GM12878 (cell line): ENCODE measurements around the gene MAP3K4. TPM values are rescaled to one million over a fixed set of nuclear protein-coding genes. Genes with fewer than 3 reads are reported as not detected.

ENCODE experiments used
- ATAC-seq: fragments of 200-7000 bp; cut with Tn5 transposase; 3 replicates; pipeline ENCODE4 v1.9.1; 2020; ENCODE audit warnings: mild to moderate bottlenecking, moderate library complexity
- BruUV-seq: library from RNA; stranded (reverse); fragments of 400-500 nt; replicated peaks from 2 replicates; lab custom pipeline; 2021; lab: Mats Ljungman, UMichigan
- CTCF ChIA-PET: fragments of 300-600 bp; sonication (Branson Sonifier 250); formaldehyde crosslinking; extraction: SDS; loops from one replicate; lab custom pipeline; 2021; ENCODE audit warnings: inconsistent platforms; lab: Yijun Ruan, JAX
- POLR2A ChIA-PET: fragments of 350-600 bp; formaldehyde crosslinking; extraction: SDS; loops from one replicate; lab custom pipeline; 2021; ENCODE audit warnings: inconsistent platforms; lab: Charles Lee
- RAD21 ChIA-PET: fragments of 300-600 bp; sonication (Branson Sonifier 250); formaldehyde crosslinking; loops from one replicate; lab custom pipeline; 2023; ENCODE audit warnings: antibody characterized with exemption; ENCODE audit not compliant: unreplicated experiment; lab: Charles Lee
- SMC1A ChIA-PET: fragments of 300-600 bp; sonication (Branson Sonifier 250); formaldehyde crosslinking; loops from one replicate; lab custom pipeline; 2023; ENCODE audit not compliant: unreplicated experiment, uncharacterized antibody; lab: Charles Lee
- DNase-seq: peaks from one replicate; pipeline ENCODE4 v3.0.0-alpha.2; 2011; ENCODE audit warnings: low read depth, low spot score
- FAIRE-seq: peaks from 3 replicates; lab custom pipeline; 2011; peaks lifted over from hg19 to GRCh38; lab: Jason Lieb, UNC
- H2AFZ ChIP-seq: 2 replicates; pipeline ENCODE4 v1.6.0; 2011; ENCODE audit warnings: low read depth, low read length, control low read depth; ENCODE audit not compliant: control insufficient read depth
- H3K27ac ChIP-seq: 2 replicates; pipeline ENCODE4 v1.5.1; 2011; ENCODE audit warnings: control low read depth; ENCODE audit not compliant: control insufficient read depth, insufficient read depth
- H3K27me3 ChIP-seq, 2 experiments: replicated peaks in 1 of 2; 2 replicates each; pipeline versions ENCODE4 v1.6.0 to v1.6.1; 2011; ENCODE audit warnings: low read length in 1 of 2; ENCODE audit not compliant: control insufficient read depth in 2 of 2, insufficient read depth in 2 of 2
- H3K36me3 ChIP-seq, 2 experiments: 2 replicates each; pipeline ENCODE4 v1.5.1; 2011; ENCODE audit warnings: low read length in 1 of 2; ENCODE audit not compliant: control insufficient read depth in 2 of 2, insufficient read depth in 2 of 2
- H3K4me1 ChIP-seq: 2 replicates; pipeline ENCODE4 v1.6.1; 2011; ENCODE audit warnings: mild to moderate bottlenecking, low read length, moderate library complexity, mixed read lengths; ENCODE audit not compliant: control insufficient read depth, insufficient read depth
- H3K4me2 ChIP-seq: 2 replicates; pipeline ENCODE4 v1.6.0; 2011; ENCODE audit warnings: control low read depth; ENCODE audit not compliant: control insufficient read depth, insufficient read depth
- H3K4me3 ChIP-seq: fragments of 200-600 bp; sonication (generic); 2 replicates; pipeline ENCODE4 v1.5.1; 2016
- H3K79me2 ChIP-seq: 2 replicates; pipeline ENCODE4 v1.6.0; 2011; ENCODE audit warnings: low read length; ENCODE audit not compliant: control insufficient read depth, insufficient read depth
- H3K9ac ChIP-seq: 2 replicates; pipeline ENCODE4 v1.8.0; 2011; ENCODE audit warnings: low read length, control low read depth, mixed read lengths; ENCODE audit not compliant: control insufficient read depth, insufficient read depth
- H3K9me3 ChIP-seq: replicated peaks from 3 replicates; pipeline ENCODE4 v1.5.1; 2011; ENCODE audit warnings: mild to moderate bottlenecking, low read length; ENCODE audit not compliant: control insufficient read depth, insufficient read depth
- H4K20me1 ChIP-seq: 2 replicates; pipeline ENCODE4 v1.6.0; 2011; ENCODE audit not compliant: control insufficient read depth, insufficient read depth
- IKZF1 ChIP-seq: fragments of 450-650 bp; conservative IDR thresholded peaks from 2 replicates; pipeline ENCODE4 v1.6.1; 2017; ENCODE audit warnings: antibody characterized with exemption, mild to moderate bottlenecking
- LARP7 ChIP-seq: fragments of 450-650 bp; IDR thresholded peaks from 2 replicates; pipeline ENCODE4 v1.6.1; 2017; ENCODE audit warnings: mild to moderate bottlenecking
- NFYB ChIP-seq: IDR thresholded peaks from 2 replicates; pipeline ENCODE4 v1.6.1; 2011; ENCODE audit warnings: low read depth, mild to moderate bottlenecking, low read length, improper control_type of control experiment, moderate library complexity; ENCODE audit not compliant: insufficient read depth
- SIX5 ChIP-seq: IDR thresholded peaks from 2 replicates; pipeline ENCODE4 v1.6.1; 2011; ENCODE audit warnings: mild to moderate bottlenecking, low read depth, low read length, moderate library complexity; ENCODE audit not compliant: severe bottlenecking
- STAT1 ChIP-seq: fragments of 450-650 bp; conservative IDR thresholded peaks from 2 replicates; pipeline ENCODE4 v1.6.1; 2014; ENCODE audit warnings: antibody characterized with exemption, mild to moderate bottlenecking
- SUPT20H ChIP-seq: IDR thresholded peaks from 2 replicates; pipeline ENCODE4 v1.6.1; 2011; ENCODE audit warnings: low read depth, mild to moderate bottlenecking, low read length, moderate library complexity, borderline replicate concordance; ENCODE audit not compliant: control insufficient read depth
- YBX1 ChIP-seq: fragments of 450-650 bp; IDR thresholded peaks from 2 replicates; pipeline ENCODE4 v1.6.1; 2016; ENCODE audit warnings: antibody characterized with exemption
- YY1 ChIP-seq: IDR thresholded peaks from 2 replicates; pipeline ENCODE4 v1.6.1; 2011; ENCODE audit warnings: low read depth, mild to moderate bottlenecking, low read length
- ZBTB40 ChIP-seq: fragments of 450-650 bp; IDR thresholded peaks from 2 replicates; pipeline ENCODE4 v1.6.1; 2016; ENCODE audit warnings: mild to moderate bottlenecking, moderate library complexity, borderline replicate concordance
- ZNF24 ChIP-seq: fragments of 450-650 bp; IDR thresholded peaks from 2 replicates; pipeline ENCODE4 v1.6.1; 2017; ENCODE audit warnings: antibody characterized with exemption, mild to moderate bottlenecking
- ZNF384 ChIP-seq: IDR thresholded peaks from 2 replicates; pipeline ENCODE4 v1.6.1; 2012; ENCODE audit warnings: low read depth, mild to moderate bottlenecking, low read length, improper control_type of control experiment, borderline replicate concordance
- ZZZ3 ChIP-seq: IDR thresholded peaks from 2 replicates; pipeline ENCODE4 v1.6.1; 2011; ENCODE audit warnings: low read depth; ENCODE audit not compliant: control insufficient read depth, insufficient read length
- WGBS: methylation state at CpG from one replicate; pipeline ENCODE4 v1.1.6; 2016; ENCODE audit warnings: low lambda C conversion rate; ENCODE audit not compliant: insufficient replicate concordance, insufficient coverage; ENCODE audit errors: missing lambda C conversion rate; 5-methylcytosine and 5-hydroxymethylcytosine counted together
- in situ Hi-C: fragments of 300-500 bp; cut with MboI; formaldehyde crosslinking; loops from 9 replicates; pipeline ENCODE4 v1.14.3; 2018; ENCODE audit warnings: mixed read lengths
- intact Hi-C: fragments of 100-400 bp; cut with micrococcal nuclease; formaldehyde crosslinking; loops from one replicate; pipeline ENCODE4 v1.14.2; 2022; ENCODE audit not compliant: unreplicated experiment
- polyA plus RNA-seq, 11 experiments: library from polyadenylated mRNA; depleted of rRNA in 4 of 11; unstranded in 6 of 11; stranded (reverse) in 5 of 11; fragments of >200 nt; fragmentation: Nextera tagmentation in 4 of 11; fragmentation: Illumina TruSeq in 1 of 11; extraction: Ambion mirVana in 4 of 11; extraction: Trizol in 1 of 11; gene quantifications; 1 replicate in 1 of 11; 2 replicates in 10 of 11; pipeline versions ENCODE4 v1.2.1 to v1.2.3, GENCODE V29; 2011 to 2016; ENCODE audit warnings: inconsistent platforms in 2 of 11, missing spikeins in 2 of 11, low read depth in 1 of 11
- total RNA-seq, 4 experiments: library from RNA; depleted of rRNA in 3 of 4; stranded (reverse); fragments of >200 nt in 3 of 4; fragmentation: Illumina TruSeq in 1 of 4; extraction: Trizol in 1 of 4; gene quantifications; 2 replicates each; pipeline versions ENCODE4 v1.2.1 to v1.2.3, GENCODE V29; 2013 to 2021

Gene MAP3K4
- total and polyA plus RNA-seq, 10 of the 15 experiments (the other 5 are each of a cell fraction or from before 2014, with no cell fraction given): 14.0 to 44.5 (median 23.1) TPM

- no peak for TF ChIP-seq ZBTB40
- no peak for TF ChIP-seq SUPT20H
- no peak for TF ChIP-seq STAT1
- TF ChIP-seq YBX1: no peak
- TF ChIP-seq ZZZ3: no peak
- no peak for TF ChIP-seq ZNF24
- no peak for TF ChIP-seq LARP7
- no peak for TF ChIP-seq YY1
- TF ChIP-seq SIX5: no peak
Measured at GRCh38 chr6:161161121-161161520, 169.6 kb downstream of the MAP3K4 start (continued).

- in situ Hi-C loops: no loop called here
- TF ChIP-seq ZNF384: no peak
- no peak for TF ChIP-seq IKZF1
- no peak for TF ChIP-seq NFYB
- no peak for TF ChIP-seq ZBTB40
Measured at GRCh38 chr6:161161889-161162624, 170.5 kb downstream of the MAP3K4 start.

More at GRCh38 chr6:161161889-161162624, 170.5 kb downstream of the MAP3K4 start:
- no peaks in the 10 kb centered on the region; a peak in 1 of 4 replicates for H3K27me3 ChIP-seq
- H3K4me3 ChIP-seq: no peak overlapping the region
- BruUV-seq: no TSS peak
- POLR2A ChIA-PET: no interaction called here
- ATAC-seq: no peak
- H3K79me2 ChIP-seq: no peaks in the 10 kb centered on the region
- H3K36me3 ChIP-seq: no peaks in the 10 kb centered on the region
- RAD21 ChIA-PET: no interaction called here
- DNase-seq: no peak
- no peaks in the 10 kb centered on the region; the same call in 2 of the 3 replicates for H3K9me3 ChIP-seq
- no peak for FAIRE-seq
- H3K4me2 ChIP-seq: no peak overlapping the region
- H4K20me1 ChIP-seq: no peaks in the 10 kb centered on the region
- H3K4me1 ChIP-seq: no peaks in the 10 kb centered on the region
- WGBS: 74% methylated on average over 16 of the region's 16 CpGs
- SMC1A ChIA-PET: no interaction called here
- H2AFZ ChIP-seq: no peak overlapping the region
- no peak overlapping the region for H3K27ac ChIP-seq
- no peak overlapping the region for H3K9ac ChIP-seq
- CTCF ChIA-PET: no interaction called here
- intact Hi-C loops: no loop called here
